GM12878 (cell line): ENCODE measurements around the gene NRXN3. TPM values are rescaled to one million over a fixed set of nuclear protein-coding genes. Genes with fewer than 3 reads are reported as not detected.

Source experiments
- ATAC-seq: fragments of 200-7000 bp; cut with Tn5 transposase; 3 replicates; pipeline ENCODE4 v1.9.1; 2020; ENCODE audit warnings: mild to moderate bottlenecking, moderate library complexity
- BruUV-seq: library from RNA; stranded (reverse); fragments of 400-500 nt; replicated peaks from 2 replicates; lab custom pipeline; 2021; lab: Mats Ljungman, UMichigan
- CTCF ChIA-PET: fragments of 300-600 bp; sonication (Branson Sonifier 250); formaldehyde crosslinking; extraction: SDS; loops from one replicate; lab custom pipeline; 2021; ENCODE audit warnings: inconsistent platforms; lab: Yijun Ruan, JAX
- POLR2A ChIA-PET: fragments of 350-600 bp; formaldehyde crosslinking; extraction: SDS; loops from one replicate; lab custom pipeline; 2021; ENCODE audit warnings: inconsistent platforms; lab: Charles Lee
- RAD21 ChIA-PET: fragments of 300-600 bp; sonication (Branson Sonifier 250); formaldehyde crosslinking; loops from one replicate; lab custom pipeline; 2023; ENCODE audit warnings: antibody characterized with exemption; ENCODE audit not compliant: unreplicated experiment; lab: Charles Lee
- SMC1A ChIA-PET: fragments of 300-600 bp; sonication (Branson Sonifier 250); formaldehyde crosslinking; loops from one replicate; lab custom pipeline; 2023; ENCODE audit not compliant: unreplicated experiment, uncharacterized antibody; lab: Charles Lee
- DNase-seq: peaks from one replicate; pipeline ENCODE4 v3.0.0-alpha.2; 2011; ENCODE audit warnings: low read depth, low spot score
- FAIRE-seq: peaks from 3 replicates; lab custom pipeline; 2011; peaks lifted over from hg19 to GRCh38; lab: Jason Lieb, UNC
- H2AFZ ChIP-seq: 2 replicates; pipeline ENCODE4 v1.6.0; 2011; ENCODE audit warnings: low read depth, low read length, control low read depth; ENCODE audit not compliant: control insufficient read depth
- H3K27ac ChIP-seq: 2 replicates; pipeline ENCODE4 v1.5.1; 2011; ENCODE audit warnings: control low read depth; ENCODE audit not compliant: control insufficient read depth, insufficient read depth
- H3K27me3 ChIP-seq, 2 experiments: replicated peaks in 1 of 2; 2 replicates each; pipeline versions ENCODE4 v1.6.0 to v1.6.1; 2011; ENCODE audit warnings: low read length in 1 of 2; ENCODE audit not compliant: control insufficient read depth in 2 of 2, insufficient read depth in 2 of 2
- H3K36me3 ChIP-seq, 2 experiments: 2 replicates each; pipeline ENCODE4 v1.5.1; 2011; ENCODE audit warnings: low read length in 1 of 2; ENCODE audit not compliant: control insufficient read depth in 2 of 2, insufficient read depth in 2 of 2
- H3K4me1 ChIP-seq: 2 replicates; pipeline ENCODE4 v1.6.1; 2011; ENCODE audit warnings: mild to moderate bottlenecking, low read length, moderate library complexity, mixed read lengths; ENCODE audit not compliant: control insufficient read depth, insufficient read depth
- H3K4me2 ChIP-seq: 2 replicates; pipeline ENCODE4 v1.6.0; 2011; ENCODE audit warnings: control low read depth; ENCODE audit not compliant: control insufficient read depth, insufficient read depth
- H3K4me3 ChIP-seq: fragments of 200-600 bp; sonication (generic); 2 replicates; pipeline ENCODE4 v1.5.1; 2016
- H3K79me2 ChIP-seq: 2 replicates; pipeline ENCODE4 v1.6.0; 2011; ENCODE audit warnings: low read length; ENCODE audit not compliant: control insufficient read depth, insufficient read depth
- H3K9ac ChIP-seq: 2 replicates; pipeline ENCODE4 v1.8.0; 2011; ENCODE audit warnings: low read length, control low read depth, mixed read lengths; ENCODE audit not compliant: control insufficient read depth, insufficient read depth
- H3K9me3 ChIP-seq: replicated peaks from 3 replicates; pipeline ENCODE4 v1.5.1; 2011; ENCODE audit warnings: mild to moderate bottlenecking, low read length; ENCODE audit not compliant: control insufficient read depth, insufficient read depth
- H4K20me1 ChIP-seq: 2 replicates; pipeline ENCODE4 v1.6.0; 2011; ENCODE audit not compliant: control insufficient read depth, insufficient read depth
- EP300 ChIP-seq, 2 experiments: fragments of 150-350 bp in 1 of 2; IDR thresholded peaks; 2 replicates each; pipeline ENCODE4 v1.6.1; 2011 to 2012; ENCODE audit warnings: low read depth in 2 of 2, low read length in 2 of 2, borderline replicate concordance in 1 of 2, improper control_type of control experiment in 1 of 2, inconsistent platforms in 1 of 2; ENCODE audit not compliant: control insufficient read depth in 1 of 2
- NRF1 ChIP-seq: conservative IDR thresholded peaks from 2 replicates; pipeline ENCODE4 v1.6.1; 2011; ENCODE audit warnings: mild to moderate bottlenecking, low read depth, low read length, improper control_type of control experiment
- RBBP5 ChIP-seq: fragments of 200-600 bp; sonication (generic); conservative IDR thresholded peaks from 2 replicates; pipeline ENCODE4 v1.6.1; 2016
- RELB ChIP-seq: fragments of 450-650 bp; IDR thresholded peaks from 2 replicates; pipeline ENCODE4 v1.6.1; 2017; ENCODE audit warnings: low read depth, mild to moderate bottlenecking, moderate library complexity
- SPI1 ChIP-seq: IDR thresholded peaks from 2 replicates; pipeline ENCODE4 v1.6.1; 2011; ENCODE audit warnings: low read depth, mild to moderate bottlenecking, low read length, moderate library complexity, borderline replicate concordance; ENCODE audit not compliant: insufficient read depth
- WGBS: methylation state at CpG from one replicate; pipeline ENCODE4 v1.1.6; 2016; ENCODE audit warnings: low lambda C conversion rate; ENCODE audit not compliant: insufficient replicate concordance, insufficient coverage; ENCODE audit errors: missing lambda C conversion rate; 5-methylcytosine and 5-hydroxymethylcytosine counted together
- in situ Hi-C: fragments of 300-500 bp; cut with MboI; formaldehyde crosslinking; loops from 9 replicates; pipeline ENCODE4 v1.14.3; 2018; ENCODE audit warnings: mixed read lengths
- intact Hi-C: fragments of 100-400 bp; cut with micrococcal nuclease; formaldehyde crosslinking; loops from one replicate; pipeline ENCODE4 v1.14.2; 2022; ENCODE audit not compliant: unreplicated experiment
- polyA plus RNA-seq, 11 experiments: library from polyadenylated mRNA; depleted of rRNA in 4 of 11; unstranded in 6 of 11; stranded (reverse) in 5 of 11; fragments of >200 nt; fragmentation: Nextera tagmentation in 4 of 11; fragmentation: Illumina TruSeq in 1 of 11; extraction: Ambion mirVana in 4 of 11; extraction: Trizol in 1 of 11; gene quantifications; 1 replicate in 1 of 11; 2 replicates in 10 of 11; pipeline versions ENCODE4 v1.2.1 to v1.2.3, GENCODE V29; 2011 to 2016; ENCODE audit warnings: inconsistent platforms in 2 of 11, missing spikeins in 2 of 11, low read depth in 1 of 11
- total RNA-seq, 4 experiments: library from RNA; depleted of rRNA in 3 of 4; stranded (reverse); fragments of >200 nt in 3 of 4; fragmentation: Illumina TruSeq in 1 of 4; extraction: Trizol in 1 of 4; gene quantifications; 2 replicates each; pipeline versions ENCODE4 v1.2.1 to v1.2.3, GENCODE V29; 2013 to 2021

Gene NRXN3
- total and polyA plus RNA-seq, 10 of the 15 experiments (the other 5 are each of a cell fraction or from before 2014, with no cell fraction given), result 0.52 to 3.3 (median 1.4) TPM

GRCh38 chr14:79708426-79709388 is 1538.5 kb downstream of the NRXN3 start:
- ATAC-seq (no peak), DNase-seq (no peak)
- H3K9ac ChIP-seq, result no peak overlapping the region
- H3K27ac ChIP-seq, result no peak overlapping the region
- BruUV-seq, result no TSS peak
- POLR2A ChIA-PET, result no interaction called here
- RAD21 ChIA-PET, result no interaction called here
- CTCF ChIA-PET, result no interaction called here
- H3K9me3 ChIP-seq, result no peaks in the 10 kb centered on the region
- intact Hi-C loops, result no loop called here
- no peaks in the 10 kb centered on the region for H3K27me3 ChIP-seq
- no peak overlapping the region for H3K4me2 ChIP-seq
- TF ChIP-seq RELB, result no peak
- no peak for TF ChIP-seq EP300 (IDR thresholded peaks at IDR 0.05; ENCODE audit: borderline replicate concordance in 1 of 2, control insufficient read depth in 1 of 2, low read depth in 2 of 2, low read length in 2 of 2)
- TF ChIP-seq RBBP5, result no peak
- TF ChIP-seq NRF1, result no peak
- TF ChIP-seq SPI1, result no peak
- TF ChIP-seq, all 136 proteins: peak for 0
- Histone ChIP-seq H3K4me3 (no peak overlapping the region), H3K4me1 (no peaks in the 10 kb centered on the region), H2AFZ (no peak overlapping the region), H4K20me1 (no peaks in the 10 kb centered on the region), H3K36me3 (no peaks in the 10 kb centered on the region), H3K79me2 (no peaks in the 10 kb centered on the region)
- 27% methylated on average over 9 of the region's 9 CpGs for WGBS
- FAIRE-seq, result no peak
- in situ Hi-C loops, result no loop called here
- SMC1A ChIA-PET, result no interaction called here
